OCI-LY3 (cell line): ENCODE data around the gene CDH3.

Experiments
- EZH2phosphoT487 ChIP-seq: fragments of 200-600 bp; shearing (Covaris generic); IDR thresholded peaks from 2 replicates; pipeline ENCODE4 v1.6.1; 2018; ENCODE audit warnings: antibody characterized with exemption, mixed run types, low read depth
- TF ChIP-seq, protein P1 (sequence below): fragments of 200-600, 300-600 bp; sonication (generic); IDR thresholded peaks from 2 replicates; pipeline ENCODE4 v1.5.1; 2014; ENCODE audit warnings: antibody characterized with exemption, low read length, low read depth

- TF ChIP-seq, protein P1, sequence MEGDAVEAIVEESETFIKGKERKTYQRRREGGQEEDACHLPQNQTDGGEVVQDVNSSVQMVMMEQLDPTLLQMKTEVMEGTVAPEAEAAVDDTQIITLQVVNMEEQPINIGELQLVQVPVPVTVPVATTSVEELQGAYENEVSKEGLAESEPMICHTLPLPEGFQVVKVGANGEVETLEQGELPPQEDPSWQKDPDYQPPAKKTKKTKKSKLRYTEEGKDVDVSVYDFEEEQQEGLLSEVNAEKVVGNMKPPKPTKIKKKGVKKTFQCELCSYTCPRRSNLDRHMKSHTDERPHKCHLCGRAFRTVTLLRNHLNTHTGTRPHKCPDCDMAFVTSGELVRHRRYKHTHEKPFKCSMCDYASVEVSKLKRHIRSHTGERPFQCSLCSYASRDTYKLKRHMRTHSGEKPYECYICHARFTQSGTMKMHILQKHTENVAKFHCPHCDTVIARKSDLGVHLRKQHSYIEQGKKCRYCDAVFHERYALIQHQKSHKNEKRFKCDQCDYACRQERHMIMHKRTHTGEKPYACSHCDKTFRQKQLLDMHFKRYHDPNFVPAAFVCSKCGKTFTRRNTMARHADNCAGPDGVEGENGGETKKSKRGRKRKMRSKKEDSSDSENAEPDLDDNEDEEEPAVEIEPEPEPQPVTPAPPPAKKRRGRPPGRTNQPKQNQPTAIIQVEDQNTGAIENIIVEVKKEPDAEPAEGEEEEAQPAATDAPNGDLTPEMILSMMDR: no peak
- TF ChIP-seq EZH2phosphoT487: no peak
Measured at GRCh38 chr16:68626557-68626956, 18.6 kb upstream of the CDH3 start.
